ENCODE data around the gene PVALEF.

DNA sequence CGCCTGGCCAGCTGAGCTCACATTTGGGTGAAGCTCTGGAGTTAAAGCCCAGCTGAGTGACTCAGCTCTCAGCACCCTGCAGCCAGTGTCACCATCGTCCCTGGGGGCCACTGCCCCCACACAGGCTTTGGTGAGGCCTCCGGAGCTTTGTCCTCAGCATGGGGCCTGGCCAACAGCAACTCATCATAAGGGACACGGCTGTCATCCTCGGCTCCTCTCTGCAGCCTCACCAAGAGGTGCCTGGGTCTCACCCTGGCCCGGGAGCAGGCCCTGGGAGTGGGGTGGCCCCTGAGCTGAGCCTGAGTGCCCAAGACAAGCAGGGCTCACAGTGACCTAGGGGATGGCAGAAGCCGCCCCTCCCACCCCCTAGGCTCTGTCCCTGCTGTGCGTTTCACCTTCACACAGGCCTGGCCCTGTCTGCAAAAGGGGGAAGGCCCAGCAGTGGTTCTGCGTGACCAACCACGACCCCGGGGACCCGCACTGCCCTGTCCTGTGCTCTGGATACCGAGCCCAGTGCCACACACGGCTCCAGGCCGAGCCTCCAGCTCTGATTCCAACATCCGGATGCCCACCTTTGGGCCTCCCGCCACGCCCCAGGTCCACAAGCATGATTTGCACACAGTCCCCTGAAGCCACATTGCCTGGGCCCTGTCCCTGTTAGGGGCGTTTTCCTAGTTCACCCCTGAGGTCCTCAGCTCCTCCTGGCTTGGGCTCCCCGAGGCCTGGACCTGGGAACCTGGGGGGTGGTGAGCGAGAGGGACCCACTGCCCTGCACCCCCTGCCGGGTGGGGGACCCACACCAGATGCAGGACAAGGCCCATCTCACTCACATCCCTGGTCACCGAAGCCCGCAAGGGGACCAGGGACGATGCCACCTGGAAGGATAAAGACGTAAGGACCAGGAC is 22.5 kb downstream of the PVALEF start:
- TF ChIP-seq, protein P1, sequence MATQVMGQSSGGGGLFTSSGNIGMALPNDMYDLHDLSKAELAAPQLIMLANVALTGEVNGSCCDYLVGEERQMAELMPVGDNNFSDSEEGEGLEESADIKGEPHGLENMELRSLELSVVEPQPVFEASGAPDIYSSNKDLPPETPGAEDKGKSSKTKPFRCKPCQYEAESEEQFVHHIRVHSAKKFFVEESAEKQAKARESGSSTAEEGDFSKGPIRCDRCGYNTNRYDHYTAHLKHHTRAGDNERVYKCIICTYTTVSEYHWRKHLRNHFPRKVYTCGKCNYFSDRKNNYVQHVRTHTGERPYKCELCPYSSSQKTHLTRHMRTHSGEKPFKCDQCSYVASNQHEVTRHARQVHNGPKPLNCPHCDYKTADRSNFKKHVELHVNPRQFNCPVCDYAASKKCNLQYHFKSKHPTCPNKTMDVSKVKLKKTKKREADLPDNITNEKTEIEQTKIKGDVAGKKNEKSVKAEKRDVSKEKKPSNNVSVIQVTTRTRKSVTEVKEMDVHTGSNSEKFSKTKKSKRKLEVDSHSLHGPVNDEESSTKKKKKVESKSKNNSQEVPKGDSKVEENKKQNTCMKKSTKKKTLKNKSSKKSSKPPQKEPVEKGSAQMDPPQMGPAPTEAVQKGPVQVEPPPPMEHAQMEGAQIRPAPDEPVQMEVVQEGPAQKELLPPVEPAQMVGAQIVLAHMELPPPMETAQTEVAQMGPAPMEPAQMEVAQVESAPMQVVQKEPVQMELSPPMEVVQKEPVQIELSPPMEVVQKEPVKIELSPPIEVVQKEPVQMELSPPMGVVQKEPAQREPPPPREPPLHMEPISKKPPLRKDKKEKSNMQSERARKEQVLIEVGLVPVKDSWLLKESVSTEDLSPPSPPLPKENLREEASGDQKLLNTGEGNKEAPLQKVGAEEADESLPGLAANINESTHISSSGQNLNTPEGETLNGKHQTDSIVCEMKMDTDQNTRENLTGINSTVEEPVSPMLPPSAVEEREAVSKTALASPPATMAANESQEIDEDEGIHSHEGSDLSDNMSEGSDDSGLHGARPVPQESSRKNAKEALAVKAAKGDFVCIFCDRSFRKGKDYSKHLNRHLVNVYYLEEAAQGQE (IDR thresholded peaks at IDR 0.05; ENCODE audit: insufficient read depth in 1 of 2, low read depth in 2 of 2, low read length in 1 of 2): no peak
- TF ChIP-seq CTCF (IDR thresholded peaks at IDR 0.05) (no peak), POLR2AphosphoS5 (IDR thresholded peaks at IDR 0.05; ENCODE audit: low read depth, low read length) (no peak), TCF7L2 (IDR thresholded peaks at IDR 0.05; ENCODE audit: low read depth, low read length) (no peak), SIN3A (IDR thresholded peaks at IDR 0.05; ENCODE audit: borderline replicate concordance, insufficient read depth, low read depth, low read length) (no peak)

All from Panc1 (cell line).